ENCODE data around the gene FHIT. TPM values are rescaled to one million over a fixed set of nuclear protein-coding genes. Genes with fewer than 3 reads are reported as not detected.

The FHIT gene
- total and polyA plus RNA-seq, 4 donors, result 2.1 to 14.7 (median 6.6) TPM

DNA sequence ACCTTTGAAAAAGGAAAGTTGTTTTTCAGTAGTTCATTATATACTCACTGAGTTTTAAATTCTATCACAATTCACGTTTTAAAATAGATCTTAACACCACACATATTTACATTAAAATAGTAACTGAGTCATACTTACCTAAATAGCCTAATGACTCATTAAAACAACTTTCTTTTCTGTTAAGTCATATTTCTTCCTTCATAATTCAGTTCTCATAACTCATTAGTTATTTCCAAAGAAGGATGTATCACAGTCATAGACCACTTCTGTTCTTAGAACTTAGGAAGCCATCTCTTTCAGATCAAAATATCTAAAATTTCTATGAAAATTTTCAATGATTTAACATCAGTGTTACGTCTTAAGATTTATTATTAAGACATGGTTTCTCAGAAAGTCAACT, 885.9 kb downstream of the FHIT start:
- H3K36me3 ChIP-seq (ENCODE audit: control insufficient read depth in 4 of 4, insufficient read depth in 3 of 4, low read depth in 1 of 4, low read length in 3 of 4), result no peaks in the 10 kb centered on the region
- H3K9ac ChIP-seq (ENCODE audit: low read depth in 1 of 2, low read length in 2 of 2), result no peak overlapping the region
- DNase-seq (ENCODE audit: low spot score), result no peak
- TF ChIP-seq GABPA (IDR thresholded peaks at IDR 0.05 in 1 of 2, conservative IDR thresholded peaks at IDR 0.05 in 1 of 2), result no peak
- no peak for TF ChIP-seq YY1 (IDR thresholded peaks at IDR 0.05)
- TF ChIP-seq, protein P1, sequence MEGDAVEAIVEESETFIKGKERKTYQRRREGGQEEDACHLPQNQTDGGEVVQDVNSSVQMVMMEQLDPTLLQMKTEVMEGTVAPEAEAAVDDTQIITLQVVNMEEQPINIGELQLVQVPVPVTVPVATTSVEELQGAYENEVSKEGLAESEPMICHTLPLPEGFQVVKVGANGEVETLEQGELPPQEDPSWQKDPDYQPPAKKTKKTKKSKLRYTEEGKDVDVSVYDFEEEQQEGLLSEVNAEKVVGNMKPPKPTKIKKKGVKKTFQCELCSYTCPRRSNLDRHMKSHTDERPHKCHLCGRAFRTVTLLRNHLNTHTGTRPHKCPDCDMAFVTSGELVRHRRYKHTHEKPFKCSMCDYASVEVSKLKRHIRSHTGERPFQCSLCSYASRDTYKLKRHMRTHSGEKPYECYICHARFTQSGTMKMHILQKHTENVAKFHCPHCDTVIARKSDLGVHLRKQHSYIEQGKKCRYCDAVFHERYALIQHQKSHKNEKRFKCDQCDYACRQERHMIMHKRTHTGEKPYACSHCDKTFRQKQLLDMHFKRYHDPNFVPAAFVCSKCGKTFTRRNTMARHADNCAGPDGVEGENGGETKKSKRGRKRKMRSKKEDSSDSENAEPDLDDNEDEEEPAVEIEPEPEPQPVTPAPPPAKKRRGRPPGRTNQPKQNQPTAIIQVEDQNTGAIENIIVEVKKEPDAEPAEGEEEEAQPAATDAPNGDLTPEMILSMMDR (IDR thresholded peaks at IDR 0.05; ENCODE audit: low read depth, low read length, missing input control), result no peak
- no peak for TF ChIP-seq REST (IDR thresholded peaks at IDR 0.05)
- TF ChIP-seq TAF1 (conservative IDR thresholded peaks at IDR 0.05), result no peak
- TF ChIP-seq NR2F2 (IDR thresholded peaks at IDR 0.05), result no peak
- H3K27ac ChIP-seq (ENCODE audit: low read depth in 1 of 2, low read length in 2 of 2), result no peak overlapping the region
- no peak overlapping the region for H3K4me3 ChIP-seq (ENCODE audit: low read depth in 1 of 3, low read length in 3 of 3)
- WGBS, result 51% methylated on average over 2 of the region's 2 CpGs
- H3K4me1 ChIP-seq (ENCODE audit: control insufficient read depth in 4 of 4, insufficient read depth in 4 of 4, low read length in 3 of 4), result no peaks in the 10 kb centered on the region
- H3K9me3 ChIP-seq (ENCODE audit: control insufficient read depth in 4 of 4, low read length in 3 of 4), result no peaks in the 10 kb centered on the region
- no peaks in the 10 kb centered on the region for H3K27me3 ChIP-seq (ENCODE audit: control insufficient read depth in 4 of 4, insufficient read depth in 4 of 4, low read length in 3 of 4)

- Histone ChIP-seq H3K9ac (ENCODE audit: low read depth in 1 of 2, low read length in 2 of 2) (no peak overlapping the region), H3K4me1 (ENCODE audit: control insufficient read depth in 4 of 4, insufficient read depth in 4 of 4, low read length in 3 of 4) (no peaks in the 10 kb centered on the region), H3K4me3 (ENCODE audit: low read depth in 1 of 3, low read length in 3 of 3) (no peak overlapping the region), H3K27me3 (ENCODE audit: control insufficient read depth in 4 of 4, insufficient read depth in 4 of 4, low read length in 3 of 4) (no peaks in the 10 kb centered on the region), H3K27ac (ENCODE audit: low read depth in 1 of 2, low read length in 2 of 2) (no peak overlapping the region), H3K9me3 (ENCODE audit: control insufficient read depth in 4 of 4, low read length in 3 of 4) (no peaks in the 10 kb centered on the region), H3K36me3 (ENCODE audit: control insufficient read depth in 4 of 4, insufficient read depth in 3 of 4, low read depth in 1 of 4, low read length in 3 of 4) (no peaks in the 10 kb centered on the region)
- TF ChIP-seq RAD21 (IDR thresholded peaks at IDR 0.05) (no peak), JUND (IDR thresholded peaks at IDR 0.05) (no peak), FOXA1 (IDR thresholded peaks at IDR 0.05) (no peak), GABPA (IDR thresholded peaks at IDR 0.05 in 1 of 2, conservative IDR thresholded peaks at IDR 0.05 in 1 of 2) (no peak), SP1 (IDR thresholded peaks at IDR 0.05) (no peak), HNF4G (IDR thresholded peaks at IDR 0.05) (no peak), RXRA (IDR thresholded peaks at IDR 0.05) (no peak)
- TF ChIP-seq, protein P2, sequence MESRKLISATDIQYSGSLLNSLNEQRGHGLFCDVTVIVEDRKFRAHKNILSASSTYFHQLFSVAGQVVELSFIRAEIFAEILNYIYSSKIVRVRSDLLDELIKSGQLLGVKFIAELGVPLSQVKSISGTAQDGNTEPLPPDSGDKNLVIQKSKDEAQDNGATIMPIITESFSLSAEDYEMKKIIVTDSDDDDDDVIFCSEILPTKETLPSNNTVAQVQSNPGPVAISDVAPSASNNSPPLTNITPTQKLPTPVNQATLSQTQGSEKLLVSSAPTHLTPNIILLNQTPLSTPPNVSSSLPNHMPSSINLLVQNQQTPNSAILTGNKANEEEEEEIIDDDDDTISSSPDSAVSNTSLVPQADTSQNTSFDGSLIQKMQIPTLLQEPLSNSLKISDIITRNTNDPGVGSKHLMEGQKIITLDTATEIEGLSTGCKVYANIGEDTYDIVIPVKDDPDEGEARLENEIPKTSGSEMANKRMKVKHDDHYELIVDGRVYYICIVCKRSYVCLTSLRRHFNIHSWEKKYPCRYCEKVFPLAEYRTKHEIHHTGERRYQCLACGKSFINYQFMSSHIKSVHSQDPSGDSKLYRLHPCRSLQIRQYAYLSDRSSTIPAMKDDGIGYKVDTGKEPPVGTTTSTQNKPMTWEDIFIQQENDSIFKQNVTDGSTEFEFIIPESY (IDR thresholded peaks at IDR 0.05), result no peak
- TF ChIP-seq, protein P1 (IDR thresholded peaks at IDR 0.05; ENCODE audit: low read depth, low read length, missing input control), result no peak
- DNase-seq (ENCODE audit: low spot score), result no peak
Measured at GRCh38 chr3:60364475-60364874, 886.8 kb downstream of the FHIT start.

All from liver (tissue), 9 donors.